AG04449 (cell line): Measurements from ENCODE around the gene JDP2.

ENCODE experiments used
- CTCF ChIA-PET: fragments of 350-600 bp; formaldehyde crosslinking; extraction: SDS; loops from one replicate; lab custom pipeline; 2021; ENCODE audit warnings: antibody characterized with exemption; lab: Yijun Ruan, JAX
- POLR2A ChIA-PET: fragments of 400-600, 350-600 bp; formaldehyde crosslinking; extraction: SDS; loops from one replicate; lab custom pipeline; 2020; ENCODE audit warnings: antibody characterized with exemption, inconsistent platforms; lab: Yijun Ruan, JAX
- DNase-seq: peaks from one replicate; pipeline ENCODE4 v3.0.0-alpha.2; 2010; ENCODE audit warnings: low read depth, low spot score
- H3K4me3 ChIP-seq: 2 replicates; pipeline ENCODE4 v1.5.1; 2011; ENCODE audit warnings: low read depth, mild to moderate bottlenecking, control low read depth, low read length
- CTCF ChIP-seq: IDR thresholded peaks from one replicate; pipeline ENCODE4 v1.5.1; 2011; ENCODE audit warnings: mild to moderate bottlenecking, moderate library complexity, low read length, control low read depth, inconsistent platforms; ENCODE audit not compliant: insufficient read depth; ENCODE audit errors: missing control alignments

The JDP2 gene

DNA sequence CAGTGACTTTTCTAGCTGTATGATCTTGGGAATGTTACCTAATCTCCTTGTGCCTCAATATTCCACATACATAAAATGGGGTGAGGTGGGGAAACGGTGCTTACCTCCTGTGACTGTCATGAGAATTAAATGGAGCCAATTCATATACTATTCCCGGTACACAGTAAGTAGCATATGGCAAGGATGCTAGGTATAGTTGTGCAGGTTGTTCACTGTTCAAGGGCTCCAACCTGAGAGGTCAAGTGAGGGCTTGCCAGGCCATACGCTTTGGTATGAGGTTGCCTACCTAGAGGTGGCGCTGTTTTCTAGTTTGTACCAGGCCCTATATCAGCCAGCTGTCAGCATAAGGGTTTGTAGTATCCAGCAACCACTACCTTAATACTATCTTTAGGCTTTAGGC, 90.8 kb downstream of the JDP2 start:
- H3K4me3 ChIP-seq = no peak overlapping the region
- POLR2A ChIA-PET = no interaction called here
- CTCF ChIA-PET = interaction anchor here (0.7 to 2.5 kb wide), 5 partner anchors 9 to 59 kb away, joined by 3 to 6 read pairs (median 4); no protein-coding TSS in a partner anchor
- TF ChIP-seq CTCF = no peak
- no peak for DNase-seq

- TF ChIP-seq CTCF = no peak
- H3K4me3 ChIP-seq = no peak overlapping the region
- POLR2A ChIA-PET = no interaction called here
- DNase-seq = no peak
- CTCF ChIA-PET = interaction anchor here (0.7 to 2.5 kb wide), 3 partner anchors 14 to 42 kb away, joined by 4 to 6 read pairs (median 4); no protein-coding TSS in a partner anchor
Observed at GRCh38 chr14:75519394-75519793, 91.6 kb downstream of the JDP2 start.

GRCh38 chr14:75519826-75520728, 92.3 kb downstream of the JDP2 start:
- POLR2A ChIA-PET = no interaction called here
- no peak overlapping the region for H3K4me3 ChIP-seq
- CTCF ChIA-PET = interaction anchor here (1.6 to 2.5 kb wide), 2 partner anchors 13 to 41 kb away, joined by 4 to 6 read pairs; no protein-coding TSS in a partner anchor
- no peak for TF ChIP-seq CTCF
- no peak for DNase-seq

- no peak for TF ChIP-seq CTCF
- no peak overlapping the region for H3K4me3 ChIP-seq
- DNase-seq = no peak
- ChIA-PET CTCF (no interaction called here), POLR2A (no interaction called here)
Observed at GRCh38 chr14:75520852-75521251, 93.0 kb downstream of the JDP2 start.

DNA sequence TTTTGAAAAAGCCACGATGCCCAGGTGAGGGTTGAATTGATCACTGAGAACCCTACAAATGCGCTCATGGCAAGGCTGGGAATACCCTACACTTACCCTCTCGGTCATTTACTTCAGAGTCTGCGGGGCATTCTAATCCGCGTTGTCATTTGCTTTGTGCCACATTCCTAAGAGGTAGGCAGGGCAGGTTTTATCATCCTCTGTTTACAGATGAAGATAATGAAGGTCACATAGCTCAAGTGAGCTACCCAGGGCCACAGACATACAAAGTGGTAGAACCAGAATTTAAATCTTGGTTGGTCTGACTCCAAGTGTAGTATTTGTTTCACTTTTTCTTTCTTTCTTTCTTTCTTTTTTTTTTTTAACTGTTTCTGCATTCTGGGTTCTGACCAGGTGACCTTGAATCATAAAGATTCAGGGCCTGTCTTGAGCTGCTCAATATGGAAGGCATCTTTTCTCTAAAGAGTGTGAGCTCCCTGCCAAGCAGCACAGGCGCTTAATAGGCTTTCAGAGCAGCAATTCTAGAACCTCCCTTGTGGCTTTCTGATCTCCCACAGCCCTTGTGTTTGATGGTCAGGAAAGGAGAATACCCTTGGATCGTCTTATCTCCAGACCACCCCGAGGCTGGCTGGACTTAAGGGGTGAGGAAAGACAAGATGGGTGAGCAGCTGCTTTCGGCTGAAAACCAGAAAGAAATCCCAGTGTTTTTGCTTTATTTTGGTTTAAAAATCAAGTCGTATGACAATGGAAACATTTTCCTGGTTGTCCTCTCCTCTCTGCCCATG, 93.8 kb downstream of the JDP2 start:
- TF ChIP-seq CTCF = no peak
- POLR2A ChIA-PET = no interaction called here
- H3K4me3 ChIP-seq = no peak overlapping the region
- no peak for DNase-seq
- CTCF ChIA-PET = interaction anchor here (0.8 to 1.3 kb wide), 3 partner anchors 12 to 32 kb away, joined by 3 to 4 read pairs (median 4); no protein-coding TSS in a partner anchor
